RWPE1 (cell line): ENCODE data around the gene TCF4.

Source experiments
- CTCF ChIA-PET: fragments of 350-600 bp; sonication (Branson Sonifier 250); formaldehyde crosslinking; extraction: SDS; loops from one replicate; lab custom pipeline; 2021; lab: Yijun Ruan, JAX
- POLR2A ChIA-PET: fragments of 400-600 bp; formaldehyde crosslinking; extraction: SDS; loops from one replicate; lab custom pipeline; 2020; ENCODE audit warnings: antibody characterized with exemption; ENCODE audit not compliant: low non-redundant PET; lab: Yijun Ruan, JAX
- DNase-seq: peaks from one replicate; pipeline ENCODE4 v3.0.0; 2012; ENCODE audit warnings: low spot score
- H3K27ac ChIP-seq: fragments of 450-650 bp; 2 replicates; pipeline ENCODE4 v1.5.1; 2017
- CTCF ChIP-seq: fragments of 450-650 bp; conservative IDR thresholded peaks from 2 replicates; pipeline ENCODE4 v1.5.1; 2017; ENCODE audit warnings: low read depth, mild to moderate bottlenecking

TCF4 gene

GRCh38 chr18:55422456-55423180 is 165.4 kb downstream of the TCF4 start:
- no peak for TF ChIP-seq CTCF
- H3K27ac ChIP-seq, result peak overlapping the region; percentile 54
- ChIA-PET POLR2A (no interaction called here), CTCF (no interaction called here)
- DNase-seq, result no peak

DNA sequence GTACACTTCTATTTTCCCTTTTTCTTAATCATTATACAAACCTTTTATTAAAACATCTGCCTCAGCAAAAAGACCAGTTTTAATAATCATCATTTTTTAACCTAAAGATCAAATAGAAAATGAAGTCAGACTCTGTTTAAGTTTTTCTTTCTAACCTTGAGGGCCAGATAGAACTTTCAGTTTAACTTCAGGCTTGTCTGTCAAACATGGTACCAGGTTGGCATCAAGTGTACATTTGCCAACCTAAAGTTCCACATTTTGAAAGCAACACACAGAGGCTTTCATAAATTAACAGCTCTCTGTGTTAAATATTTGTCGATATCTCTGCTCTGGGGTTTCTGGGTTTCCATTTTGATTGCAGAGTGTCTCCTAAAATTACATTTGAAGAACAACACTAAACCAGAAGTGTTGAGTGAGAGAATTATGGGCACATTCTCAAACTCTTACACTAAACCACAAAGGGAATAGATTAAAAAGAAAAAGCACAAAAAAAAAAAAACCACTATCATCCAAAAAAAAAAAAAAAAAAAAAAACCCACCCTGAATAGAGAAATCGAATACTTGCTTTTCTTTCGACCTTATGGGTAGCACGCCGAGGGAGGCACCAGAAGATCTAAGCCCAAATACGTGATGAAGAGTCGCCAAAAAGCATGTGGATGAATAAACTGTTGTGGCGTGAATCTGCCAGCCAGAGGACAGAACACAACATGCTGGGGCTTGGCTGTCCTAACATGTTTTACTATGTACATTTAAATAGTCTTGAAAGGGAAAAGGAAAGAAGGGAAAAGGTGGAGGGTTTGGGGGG is 166.2 kb downstream of the TCF4 start:
- no peak for TF ChIP-seq CTCF
- no peak overlapping the region for H3K27ac ChIP-seq
- ChIA-PET CTCF (no interaction called here), POLR2A (no interaction called here)
- peak; percentile 18 for DNase-seq

DNA sequence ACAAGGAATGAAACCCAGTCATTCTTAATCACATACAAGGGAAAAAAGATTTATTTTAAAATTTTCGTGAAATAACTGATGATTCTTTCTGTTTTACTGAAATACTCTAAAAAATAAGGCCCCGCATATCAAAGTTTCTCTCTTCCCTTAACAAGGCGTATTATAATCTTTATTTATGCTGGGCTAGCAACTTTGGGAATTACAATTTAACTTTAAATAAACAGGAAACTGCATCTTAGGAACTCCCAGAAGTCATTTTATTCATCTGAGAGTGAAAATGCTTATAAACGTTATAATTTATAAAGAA is 166.7 kb downstream of the TCF4 start:
- ChIA-PET POLR2A (no interaction called here), CTCF (no interaction called here)
- no peak for DNase-seq
- H3K27ac ChIP-seq, result no peak overlapping the region
- TF ChIP-seq CTCF, result no peak

- H3K27ac ChIP-seq, result no peak overlapping the region
- no peak for DNase-seq
- no peak for TF ChIP-seq CTCF
- ChIA-PET POLR2A (no interaction called here), CTCF (no interaction called here)
Observed at GRCh38 chr18:55420665-55421307, 167.2 kb downstream of the TCF4 start.

DNA sequence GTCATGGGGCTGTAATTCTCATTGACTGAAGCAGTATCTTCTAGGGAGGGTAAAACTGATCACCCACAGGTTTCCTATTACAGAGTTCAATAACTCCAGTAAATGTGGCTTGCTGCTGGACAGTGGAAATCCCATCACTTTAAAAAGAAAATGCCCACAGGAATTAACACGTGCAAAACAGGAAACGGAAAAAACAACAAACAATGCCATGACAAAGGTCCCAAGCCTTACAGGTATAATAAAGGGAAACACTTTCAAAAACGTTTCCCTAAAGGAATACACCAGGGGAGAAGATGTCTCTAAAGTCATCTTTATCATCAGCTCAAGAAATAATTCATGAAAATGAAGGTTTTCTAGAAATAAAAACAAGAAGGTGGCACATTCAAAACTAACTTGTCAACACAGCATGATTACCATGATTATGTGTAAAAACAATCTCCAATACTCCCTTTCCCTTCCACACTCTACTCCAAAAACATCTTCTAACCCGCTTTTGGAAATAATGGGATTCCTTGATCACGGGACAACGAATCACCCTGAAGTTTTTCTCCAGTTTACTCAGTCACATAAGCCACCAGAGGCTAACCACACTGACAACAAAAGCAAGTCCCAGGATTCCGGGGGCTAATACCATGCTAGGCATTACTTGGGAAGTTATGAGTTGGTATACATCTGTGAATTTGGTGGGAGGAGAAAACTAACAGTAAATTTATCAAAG is 167.9 kb downstream of the TCF4 start:
- H3K27ac ChIP-seq, result no peak overlapping the region
- POLR2A ChIA-PET, result no interaction called here

More for the DNA sequence above, 167.9 kb downstream of the TCF4 start:
- CTCF ChIA-PET, result no interaction called here
- no peak for TF ChIP-seq CTCF
- DNase-seq, result no peak
